GM23248 (cell line): ENCODE data around the gene RAB3B. TPM values are rescaled to one million over a fixed set of nuclear protein-coding genes. Genes with fewer than 3 reads are reported as not detected.

Experiments
- DNase-seq: peaks from one replicate; pipeline ENCODE4 v3.0.0-alpha.2; 2015
- H2AFZ ChIP-seq: fragments of 200-600 bp; sonication (generic); 2 replicates; pipeline ENCODE4 v1.6.1; 2016; ENCODE audit warnings: antibody characterized with exemption
- H3F3A ChIP-seq: fragments of 200-600 bp; sonication (generic); 2 replicates; pipeline ENCODE4 v1.6.1; 2016; ENCODE audit warnings: mild to moderate bottlenecking, antibody characterized with exemption, mixed run types; ENCODE audit not compliant: insufficient read depth
- H3K27ac ChIP-seq: fragments of 200-600 bp; sonication (generic); 2 replicates; pipeline ENCODE4 v1.5.1; 2016; ENCODE audit warnings: mild to moderate bottlenecking
- H3K27me3 ChIP-seq: fragments of 200-600 bp; sonication (generic); replicated peaks from 2 replicates; pipeline ENCODE4 v1.6.1; 2016; ENCODE audit warnings: mild to moderate bottlenecking; ENCODE audit not compliant: insufficient read depth
- H3K36me3 ChIP-seq: fragments of 200-600 bp; sonication (generic); 2 replicates; pipeline ENCODE4 v1.6.1; 2016; ENCODE audit warnings: low read depth, mild to moderate bottlenecking
- H3K4me1 ChIP-seq: fragments of 200-600 bp; sonication (generic); 2 replicates; pipeline ENCODE4 v1.6.1; 2016; ENCODE audit warnings: mild to moderate bottlenecking; ENCODE audit not compliant: insufficient read depth
- H3K4me2 ChIP-seq: fragments of 200-600 bp; sonication (generic); one replicate; pipeline ENCODE4 v1.6.1; 2016; ENCODE audit warnings: mild to moderate bottlenecking; ENCODE audit not compliant: unreplicated experiment
- H3K4me3 ChIP-seq: fragments of 200-600 bp; sonication (generic); 2 replicates; pipeline ENCODE4 v1.5.1; 2016; ENCODE audit warnings: mild to moderate bottlenecking
- H3K79me2 ChIP-seq: fragments of 200-600 bp; sonication (generic); 2 replicates; pipeline ENCODE4 v1.6.1; 2016; ENCODE audit warnings: mild to moderate bottlenecking; ENCODE audit not compliant: insufficient read depth
- H3K9ac ChIP-seq: fragments of 200-600 bp; sonication (generic); 2 replicates; pipeline ENCODE4 v1.6.1; 2016; ENCODE audit warnings: mild to moderate bottlenecking
- H3K9me2 ChIP-seq: fragments of 200-600 bp; sonication (generic); 2 replicates; pipeline ENCODE4 v1.6.1; 2016; ENCODE audit warnings: mixed run types, mild to moderate bottlenecking, moderate library complexity; ENCODE audit not compliant: insufficient read depth
- H3K9me3 ChIP-seq: fragments of 200-600 bp; sonication (generic); one replicate; pipeline ENCODE4 v1.6.1; 2017; ENCODE audit warnings: low read depth
- H4K20me1 ChIP-seq: fragments of 200-600 bp; sonication (generic); 2 replicates; pipeline ENCODE4 v1.6.0; 2016; ENCODE audit not compliant: insufficient read depth
- EZH2 ChIP-seq: fragments of 200-600 bp; sonication (generic); IDR thresholded peaks from 2 replicates; pipeline ENCODE4 v1.6.1; 2018; ENCODE audit warnings: antibody characterized with exemption, mild to moderate bottlenecking; ENCODE audit not compliant: insufficient read depth, poor library complexity, severe bottlenecking
- EZH2phosphoT487 ChIP-seq: fragments of 200-600 bp; sonication (generic); IDR thresholded peaks from 2 replicates; pipeline ENCODE4 v1.6.1; 2018; ENCODE audit warnings: antibody characterized with exemption, moderate library complexity, mild to moderate bottlenecking, low read depth; ENCODE audit not compliant: insufficient read depth
- WGBS, 2 experiments: methylation state at CpG; one replicate each; pipeline ENCODE4 v1.1.6; 2015 to 2017; ENCODE audit warnings: low lambda C conversion rate in 2 of 2, low coverage in 1 of 2; ENCODE audit errors: missing lambda C conversion rate in 2 of 2; 5-methylcytosine and 5-hydroxymethylcytosine counted together
- in situ Hi-C: fragments of 300-500 bp; cut with MboI; formaldehyde crosslinking; loops from 2 replicates; pipeline ENCODE4 v1.15.0; 2020
- polyA plus RNA-seq: library from polyadenylated mRNA; unstranded; fragments of >200 nt; fragmentation: Nextera tagmentation; extraction: Ambion mirVana; gene quantifications from 2 replicates; pipeline ENCODE4 v1.2.1, GENCODE V29; 2016
- total RNA-seq: library from RNA; depleted of rRNA; stranded (reverse); fragments of >200 nt; shearing (Covaris generic); gene quantifications from 2 replicates; pipeline ENCODE4 v1.2.3, GENCODE V29; 2014

RAB3B gene
- total and polyA plus RNA-seq, 2 experiments from 2014 or later: 54.9 to 65.3 TPM

DNA sequence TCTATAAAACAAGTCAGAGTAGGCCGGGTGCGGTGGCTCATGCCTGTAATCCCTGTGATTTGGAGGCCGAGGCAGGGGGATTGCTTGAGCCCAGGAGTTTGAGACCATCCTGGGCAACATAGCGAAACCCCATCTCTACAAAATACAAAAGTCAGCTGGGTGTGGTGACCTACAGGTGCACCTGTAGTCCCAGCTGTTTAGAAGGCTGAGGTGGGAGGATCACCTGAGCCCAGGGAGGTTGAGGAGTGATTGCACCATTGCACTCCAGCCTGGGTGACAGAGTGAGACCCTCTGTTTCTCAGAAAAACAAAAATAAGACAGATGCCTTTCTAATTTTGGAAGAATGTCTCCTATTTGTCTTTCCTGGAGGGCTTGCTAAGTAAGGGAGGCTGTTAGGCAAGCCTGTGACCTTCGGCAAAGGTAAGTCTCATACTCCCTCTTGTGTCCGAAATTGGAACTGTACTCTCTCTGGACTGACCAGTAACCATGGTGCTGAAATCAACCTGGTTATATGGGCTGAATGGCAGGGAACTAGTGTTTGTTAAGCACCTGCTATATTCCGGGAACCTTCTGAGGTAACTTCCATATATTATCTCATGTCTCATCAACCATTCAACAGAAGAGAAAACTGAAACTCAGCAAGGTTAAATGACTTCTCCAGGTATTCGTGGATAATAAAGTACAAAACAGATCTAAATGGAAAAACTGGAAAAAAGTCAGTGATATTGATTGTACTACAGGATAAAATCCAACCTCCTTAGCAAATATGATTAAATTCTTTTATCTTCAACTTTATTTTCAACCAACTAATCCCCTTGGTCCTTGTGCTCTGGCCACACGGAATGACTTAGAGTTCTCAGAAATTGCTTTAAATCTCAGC lies 11.8 kb upstream of the RAB3B start:
- Histone ChIP-seq H3K4me3 (no peak overlapping the region), H3K4me2 (no peak overlapping the region), H2AFZ (no peak overlapping the region), H3F3A (peaks cover 20% of the 10 kb centered on the region), H3K27ac (no peak overlapping the region), H3K9me2 (no peaks in the 10 kb centered on the region), H3K79me2 (no peaks in the 10 kb centered on the region), H3K36me3 (no peaks in the 10 kb centered on the region), H3K9me3 (no peaks in the 10 kb centered on the region), H3K9ac (no peak overlapping the region), H4K20me1 (no peaks in the 10 kb centered on the region), H3K27me3 (no peaks in the 10 kb centered on the region), H3K4me1 (peaks cover 18% of the 10 kb centered on the region)
- 40 to 47% methylated on average over 9 of the region's 9 CpGs for WGBS, 2 experiments
- in situ Hi-C loops: no loop called here
- DNase-seq: peak; percentile 88
- TF ChIP-seq EZH2phosphoT487: no peak
- no peak for TF ChIP-seq EZH2

DNA sequence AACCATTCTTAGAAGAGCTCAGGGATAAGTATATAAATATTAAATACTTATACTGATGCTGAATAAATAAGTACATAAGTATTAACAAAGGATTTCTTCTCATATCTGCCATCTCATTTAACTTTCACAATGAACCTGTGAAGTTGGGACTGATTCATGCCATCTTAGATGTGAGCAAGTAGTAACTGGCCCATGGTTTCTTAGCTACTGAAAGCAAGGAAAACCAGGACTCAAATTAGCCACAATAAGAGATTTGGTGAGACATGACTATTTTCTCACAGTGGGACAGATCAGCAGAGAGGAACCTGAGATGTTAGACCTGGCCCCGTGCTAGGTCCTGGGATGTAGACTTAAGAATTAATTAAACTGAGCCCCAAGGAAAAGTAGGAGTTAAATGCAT lies 8.2 kb upstream of the RAB3B start:
- in situ Hi-C loops: no loop called here
- no peak overlapping the region for H3K4me3 ChIP-seq
- 93 to 100% methylated on average over 1 of the region's 1 CpG for WGBS, 2 experiments

DNA sequence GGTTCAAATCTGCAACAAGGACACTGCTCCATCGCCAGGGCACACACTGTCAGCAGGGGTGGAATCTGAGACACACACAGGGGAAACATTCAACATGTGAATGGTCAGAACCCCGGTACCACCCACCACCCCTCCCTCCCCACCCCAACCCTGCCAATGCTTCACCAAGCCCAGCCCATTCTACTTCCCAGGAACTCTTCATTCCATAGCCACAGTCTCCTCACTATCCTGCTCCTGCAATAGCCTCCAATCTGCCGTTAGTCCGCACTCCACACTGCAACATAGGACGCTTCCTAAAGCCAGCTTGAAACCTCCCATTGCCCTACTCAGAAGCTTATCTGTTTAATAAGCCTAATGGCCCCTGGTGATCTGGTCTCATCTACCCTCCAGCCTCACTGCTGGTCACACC lies 7.5 kb upstream of the RAB3B start:
- Histone ChIP-seq H4K20me1 (no peaks in the 10 kb centered on the region), H3K27me3 (no peaks in the 10 kb centered on the region), H3K27ac (no peak overlapping the region), H3K36me3 (no peaks in the 10 kb centered on the region), H3K4me1 (no peaks in the 10 kb centered on the region), H3K9me3 (no peaks in the 10 kb centered on the region), H3K4me3 (no peak overlapping the region), H3F3A (no peaks in the 10 kb centered on the region), H3K79me2 (no peaks in the 10 kb centered on the region), H3K4me2 (no peak overlapping the region), H3K9me2 (no peaks in the 10 kb centered on the region), H2AFZ (no peak overlapping the region), H3K9ac (no peak overlapping the region)
- no peak for DNase-seq
- TF ChIP-seq EZH2phosphoT487 (no peak), EZH2 (no peak)
- WGBS, 2 experiments: 55 to 63% methylated on average over 4 to 5 of the region's 5 CpGs
- in situ Hi-C loops: no loop called here

More for the DNA sequence above, 8.2 kb upstream of the RAB3B start:
- Histone ChIP-seq H3F3A (no peaks in the 10 kb centered on the region), H3K27me3 (no peaks in the 10 kb centered on the region), H3K9me3 (no peaks in the 10 kb centered on the region), H4K20me1 (no peaks in the 10 kb centered on the region), H3K4me1 (no peaks in the 10 kb centered on the region), H3K79me2 (no peaks in the 10 kb centered on the region), H3K36me3 (no peaks in the 10 kb centered on the region), H3K9ac (no peak overlapping the region), H3K9me2 (no peaks in the 10 kb centered on the region), H3K27ac (no peak overlapping the region), H3K4me2 (no peak overlapping the region), H2AFZ (no peak overlapping the region)
- TF ChIP-seq EZH2phosphoT487: no peak
- no peak for TF ChIP-seq EZH2
- no peak for DNase-seq

DNA sequence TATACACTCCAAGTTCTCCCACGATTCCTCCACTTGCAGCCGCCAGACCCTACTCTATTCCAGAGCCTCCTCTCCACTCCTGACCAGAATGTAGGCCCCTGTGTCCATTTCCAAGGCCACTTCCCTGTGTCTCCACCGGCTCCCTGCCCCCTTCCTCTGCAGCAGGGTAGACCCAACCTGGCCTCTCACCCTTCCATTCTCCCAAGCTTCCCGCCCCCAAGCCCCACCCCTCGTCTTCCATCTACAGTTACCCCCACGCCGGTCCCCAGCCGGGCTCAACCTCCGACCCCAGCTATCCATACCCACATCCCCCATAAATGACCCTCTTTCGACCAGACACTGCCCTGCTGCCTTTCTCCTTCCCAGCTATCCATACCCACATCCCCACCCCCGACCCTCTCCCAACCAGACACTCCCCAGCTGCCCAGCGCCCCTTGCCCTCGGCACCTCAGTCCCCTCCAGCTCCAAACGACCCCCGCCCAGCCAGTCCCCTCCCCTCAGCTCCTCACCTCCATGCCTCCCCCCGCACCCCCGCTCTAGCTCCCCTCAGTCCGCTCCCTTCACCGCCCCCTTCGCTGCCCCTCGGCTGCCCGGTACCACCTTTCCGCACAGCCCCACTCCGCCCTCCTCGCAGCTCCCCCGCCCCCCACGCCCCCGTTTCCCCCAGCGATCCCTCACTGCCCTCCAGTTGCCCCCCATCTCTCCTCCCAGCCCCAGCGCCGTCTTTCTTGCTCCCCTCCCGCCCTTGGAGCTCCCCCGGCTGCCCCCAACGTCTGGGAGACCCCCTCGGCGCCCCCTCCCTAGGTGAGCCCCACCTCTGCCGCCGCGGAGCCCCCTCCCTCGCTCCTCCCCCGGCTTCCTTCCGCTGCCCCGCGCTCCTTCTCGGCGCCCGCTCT lies 670 bp downstream of the RAB3B start:
- H3K79me2 ChIP-seq: peaks cover 56% of the 10 kb centered on the region
- no peaks in the 10 kb centered on the region for H3K9me2 ChIP-seq
- 0 out of 2 replicates have a peak, but pooled peaks cover 4% of the 10 kb centered on the region for H3K36me3 ChIP-seq
- H3K9me3 ChIP-seq: no peaks in the 10 kb centered on the region
- in situ Hi-C loops: no loop called here
- WGBS, 2 experiments: 6 to 25% methylated on average over 6 to 47 of the region's 47 CpGs
- peak overlapping the region; percentile 84 for H2AFZ ChIP-seq
- H3F3A ChIP-seq: 0 out of 2 replicates have a peak, but pooled peaks cover 10% of the 10 kb centered on the region
- peak overlapping the region; percentile 77 for H3K9ac ChIP-seq
- DNase-seq: peak; percentile 25
- H4K20me1 ChIP-seq: no peaks in the 10 kb centered on the region
- TF ChIP-seq EZH2 (no peak), EZH2phosphoT487 (no peak)
- H3K4me3 ChIP-seq: peak overlapping the region; percentile 89
- H3K27me3 ChIP-seq: no peaks in the 10 kb centered on the region
- no peaks in the 10 kb centered on the region for H3K4me1 ChIP-seq
- no peak overlapping the region for H3K27ac ChIP-seq
- H3K4me2 ChIP-seq: peak overlapping the region; percentile 68
